NCI-H460 (cell line): ENCODE measurements around the gene LCNL1. TPM values are rescaled to one million over a fixed set of nuclear protein-coding genes. Genes with fewer than 3 reads are reported as not detected.

Experiments
- DNase-seq: peaks from one replicate; pipeline ENCODE4 v3.0.0-alpha.2; 2016; ENCODE audit warnings: low read depth; ENCODE audit errors: extremely low read depth
- polyA plus RNA-seq: library from polyadenylated mRNA; depleted of rRNA; stranded (reverse); fragments of >200 nt; gene quantifications from 2 replicates; pipeline ENCODE4 v1.2.3, GENCODE V29; 2014; cell fraction: nucleus; rRNA removed
- total RNA-seq: library from RNA; depleted of rRNA; stranded (reverse); fragments of >200 nt; shearing (Covaris generic); gene quantifications from 2 replicates; pipeline ENCODE4 v1.2.3, GENCODE V29; 2014; rRNA removed

The LCNL1 gene
- not detected in 2 replicates for total RNA-seq
- not detected in 2 replicates for polyA plus RNA-seq

- DNase-seq, result no peak
Observed at GRCh38 chr9:136982232-136983051, at the start of gene LCNL1. Gene LCNL1 (plus strand): TSS chr9:136982993. CDS start chr9:136983587, 594 bp downstream.

DNA sequence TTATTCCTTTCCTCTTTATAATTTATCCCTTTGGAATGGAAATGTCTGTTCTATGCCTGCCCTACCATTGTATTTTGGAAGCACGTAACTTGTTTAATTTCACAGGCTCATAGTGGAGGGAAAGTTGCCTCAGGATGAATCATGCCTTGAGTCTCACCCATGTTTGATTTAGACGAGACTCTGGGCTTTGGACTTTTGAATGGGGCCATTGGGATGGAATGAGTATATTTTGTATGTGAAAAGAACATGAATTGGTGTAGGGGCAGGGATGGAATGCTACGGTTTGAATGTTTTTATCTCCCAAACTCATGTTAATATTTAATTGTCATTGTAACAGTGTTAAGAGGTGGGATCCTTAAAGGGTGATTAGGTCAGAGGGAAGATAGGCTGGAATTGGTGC, 48.5 kb upstream of the LCNL1 start:
- no peak for DNase-seq

- DNase-seq, result no peak
Observed at GRCh38 chr9:136935651-136936050, 47.1 kb upstream of the LCNL1 start.

GRCh38 chr9:136936645-136937170, 46.1 kb upstream of the LCNL1 start:
- no peak for DNase-seq

DNA sequence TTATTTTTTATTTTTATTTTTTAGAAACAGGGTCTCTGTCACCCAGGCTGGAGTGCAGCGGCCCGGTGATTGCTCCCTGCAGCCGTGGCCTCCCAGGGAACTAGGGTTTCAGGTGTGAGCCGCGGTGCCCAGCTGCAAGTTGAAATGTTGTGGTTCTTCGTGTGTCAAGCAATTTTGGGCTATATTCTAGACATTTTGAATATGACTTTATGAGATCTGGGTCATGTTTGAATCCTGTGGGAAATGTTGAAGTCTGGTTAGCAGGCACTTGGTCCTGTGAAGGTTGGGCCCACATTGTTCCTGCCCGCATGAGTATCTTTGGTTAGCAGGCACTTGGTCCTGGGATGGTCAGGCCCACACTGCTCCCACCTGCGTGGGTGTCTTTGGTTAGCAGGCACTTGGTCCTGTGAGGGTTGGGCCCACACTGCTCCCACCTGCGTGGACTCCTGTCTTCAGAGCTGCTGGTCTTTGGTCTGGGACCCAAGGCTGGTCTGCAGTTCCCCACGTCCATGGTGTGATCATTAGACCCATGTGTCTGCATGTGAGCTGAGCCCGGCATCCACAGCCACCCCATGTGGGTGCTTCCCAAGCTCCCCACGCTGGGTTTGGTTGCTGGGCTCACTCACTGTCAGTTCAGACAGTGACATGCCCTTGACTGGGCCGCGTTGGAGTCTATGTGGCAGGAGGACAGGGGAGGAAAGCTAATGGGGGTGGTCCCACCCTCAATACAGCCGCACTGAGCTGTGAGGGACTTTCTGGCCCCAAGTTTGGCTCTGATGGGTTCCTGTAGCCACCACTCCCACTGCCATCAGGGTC, 45.4 kb upstream of the LCNL1 start:
- DNase-seq, result no peak

DNA sequence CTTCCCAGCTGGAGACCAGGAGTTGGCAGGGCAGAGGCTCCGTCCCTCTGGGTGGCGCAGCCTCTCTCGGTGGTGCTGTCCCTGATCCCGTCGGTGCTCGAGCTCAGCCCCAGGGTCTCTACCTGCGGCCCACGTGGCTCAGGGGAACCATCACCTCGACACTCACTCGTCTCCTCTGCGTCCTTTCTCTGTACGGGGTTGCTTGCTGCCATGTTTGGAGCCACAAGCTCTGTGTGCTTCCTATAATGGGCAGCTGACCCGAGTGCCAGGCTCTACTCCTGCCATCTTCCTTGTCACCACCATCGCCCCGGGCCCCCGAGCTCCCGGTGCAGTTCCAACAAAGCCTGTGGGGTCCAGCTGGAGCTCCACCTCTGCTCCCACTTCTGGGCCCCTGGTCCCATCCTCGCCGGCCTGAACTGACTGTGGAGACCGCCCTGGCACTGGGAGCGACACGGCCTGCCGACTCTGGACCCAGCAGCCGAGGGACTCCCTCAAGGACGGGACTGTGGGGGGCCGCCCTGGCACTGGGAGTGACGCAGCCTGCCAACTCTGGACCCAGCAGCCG, 43.3 kb upstream of the LCNL1 start:
- DNase-seq, result no peak

DNA sequence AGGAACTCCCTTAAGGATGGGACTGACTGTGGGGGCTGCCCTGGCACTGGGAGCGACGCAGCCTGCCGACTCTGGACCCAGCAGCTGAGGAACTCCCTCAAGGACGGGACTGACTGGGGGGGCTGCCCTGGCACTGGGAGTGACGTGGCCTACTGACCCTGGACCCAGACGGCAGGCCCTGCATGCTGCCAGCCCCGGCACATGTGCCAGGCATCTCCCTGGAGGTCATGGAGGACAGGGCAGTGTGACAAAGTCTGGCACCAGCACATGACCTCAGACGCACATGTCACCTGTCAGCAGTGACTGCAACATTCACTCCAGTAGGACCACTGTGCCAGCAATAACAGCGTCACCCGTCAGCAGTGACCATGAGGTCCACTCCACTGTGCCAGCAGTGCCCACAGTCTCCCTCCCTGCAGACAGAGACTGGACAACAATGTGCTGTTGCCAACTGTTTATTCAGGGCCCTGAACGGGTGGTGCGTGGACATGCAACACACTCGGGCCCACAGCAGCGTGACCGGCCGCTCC, 42.7 kb upstream of the LCNL1 start:
- DNase-seq, result no peak

DNA sequence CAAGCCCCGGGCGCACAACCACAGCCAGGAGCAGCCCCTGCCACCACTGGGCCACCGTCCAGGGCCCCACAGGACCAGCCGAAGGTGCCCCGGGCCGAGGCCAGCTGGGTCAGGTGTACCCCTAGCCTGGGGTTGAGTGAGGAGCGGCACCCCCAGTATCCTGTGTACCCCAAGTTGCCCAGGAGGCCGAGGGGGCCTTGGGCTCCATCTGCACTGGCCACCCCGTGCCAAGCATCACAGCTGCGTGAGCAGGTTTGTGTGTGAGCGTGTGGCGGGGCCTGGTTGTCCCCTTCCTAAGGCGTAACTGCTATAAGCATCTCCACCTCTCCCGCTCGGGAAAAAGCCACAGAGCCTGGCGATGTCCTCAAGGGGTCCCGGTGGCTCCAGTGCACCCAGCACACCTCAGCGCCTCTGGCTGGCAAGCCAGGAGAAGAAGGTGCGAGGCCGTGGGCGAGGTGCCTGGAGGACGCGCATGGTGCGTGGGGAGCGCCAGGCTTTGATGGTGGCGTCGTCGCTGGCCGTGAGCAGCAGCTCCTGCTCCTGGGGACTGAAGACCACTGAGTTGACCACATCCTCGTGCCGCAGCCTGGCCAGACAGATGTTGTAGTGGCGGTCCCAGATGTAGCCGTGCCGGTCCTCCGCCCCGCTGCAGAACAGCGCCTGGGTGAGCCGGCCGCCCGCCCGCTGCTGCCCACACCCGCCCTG, 42.1 kb upstream of the LCNL1 start:
- DNase-seq, result no peak

DNA sequence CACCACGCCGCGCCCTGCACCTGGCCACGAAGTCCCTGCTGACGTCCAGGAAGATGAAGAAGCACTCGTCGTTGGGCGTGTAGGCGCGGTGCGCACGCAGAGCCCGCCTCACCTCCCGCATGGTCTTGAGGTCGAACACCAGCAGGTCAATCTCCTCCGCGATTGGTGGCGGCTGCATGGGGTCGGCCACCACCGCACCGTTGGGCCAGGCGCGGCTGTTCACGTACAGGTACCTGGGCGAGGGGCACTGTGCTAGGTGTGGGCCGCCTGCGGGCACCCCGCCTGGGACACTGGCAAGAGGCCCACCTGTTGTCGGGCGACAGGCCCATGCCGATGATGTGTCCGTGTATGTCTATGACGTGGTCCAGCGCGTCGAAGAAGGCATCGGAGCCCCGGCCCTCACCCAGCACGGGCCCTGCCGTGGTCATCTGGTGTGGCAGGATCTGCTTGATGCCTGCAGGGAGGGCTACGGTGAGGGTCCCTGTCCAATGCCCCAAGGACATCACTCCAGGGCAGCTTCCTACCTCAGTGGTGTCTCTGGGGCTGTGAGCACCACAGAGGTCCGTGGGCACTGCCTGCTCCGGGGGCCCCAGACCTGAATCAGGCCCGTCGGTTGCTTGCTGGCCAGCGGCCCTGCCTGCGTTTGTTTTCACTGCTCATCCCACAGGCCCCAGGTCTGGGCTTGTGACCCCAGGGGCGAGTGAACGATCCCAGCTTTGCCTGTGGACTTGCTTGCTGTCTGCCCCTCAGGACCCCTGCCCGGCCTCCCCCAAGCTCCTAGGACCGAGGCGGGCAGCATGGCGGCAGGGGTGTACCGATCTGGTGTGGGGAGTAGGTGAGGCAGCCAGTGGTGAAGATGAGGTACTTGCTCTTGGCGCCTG, 41.3 kb upstream of the LCNL1 start:
- no peak for DNase-seq

DNA sequence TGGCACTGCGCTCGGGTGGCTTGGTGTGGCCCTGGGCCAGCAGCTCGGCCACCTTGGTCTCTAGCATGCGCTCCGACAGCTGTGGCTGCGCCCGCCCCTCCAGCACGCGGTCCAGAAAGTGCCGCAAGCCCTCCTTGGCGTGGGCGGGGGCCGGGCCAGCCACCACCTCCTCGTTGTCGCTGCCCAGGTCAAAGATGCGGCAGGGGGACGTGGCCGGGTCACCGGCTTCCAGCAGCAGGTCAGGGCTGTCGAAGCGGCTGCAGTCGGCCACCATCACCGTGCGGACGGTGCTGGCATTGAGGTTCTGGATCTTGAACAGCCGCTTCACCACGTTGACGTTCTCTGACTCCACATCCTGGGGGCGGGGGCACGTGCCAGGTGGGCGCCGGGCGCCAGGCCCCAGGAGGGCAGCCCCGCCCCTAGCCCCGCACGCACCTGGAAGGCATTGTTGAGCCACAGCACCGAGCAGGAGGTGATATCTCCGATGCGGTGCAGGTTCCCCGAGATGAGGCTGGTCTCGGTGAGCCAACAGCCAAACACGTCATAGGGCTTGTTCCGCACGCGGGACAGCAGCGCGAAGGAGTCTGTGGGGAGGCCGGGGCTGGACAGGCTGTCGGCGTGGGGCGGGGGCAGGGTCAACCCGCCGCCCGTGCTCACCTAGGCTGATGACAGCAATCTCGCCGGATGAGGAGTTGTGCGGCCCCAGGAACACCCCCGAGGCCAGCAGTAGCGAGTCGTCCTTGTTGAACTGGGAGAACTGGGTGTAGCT, 40.5 kb upstream of the LCNL1 start:
- DNase-seq, result no peak

DNA sequence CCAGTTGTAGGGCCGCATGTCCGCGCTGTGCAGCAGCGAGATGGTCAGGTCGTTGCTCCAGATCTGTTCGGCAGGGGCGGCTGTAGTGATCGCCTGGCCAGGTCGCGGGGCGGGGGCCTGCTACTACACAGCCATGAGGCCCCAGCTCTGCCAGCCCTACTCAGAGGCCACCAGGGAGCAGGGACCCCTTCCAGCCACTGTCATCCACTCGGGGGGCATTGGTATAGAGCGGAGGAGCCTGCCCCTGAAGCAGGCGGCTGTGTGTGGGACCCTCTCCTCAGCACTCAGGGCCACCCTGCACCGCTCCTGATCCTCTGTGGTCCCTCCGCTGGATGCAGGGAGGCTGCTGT, 39.9 kb upstream of the LCNL1 start:
- DNase-seq, result no peak

DNA sequence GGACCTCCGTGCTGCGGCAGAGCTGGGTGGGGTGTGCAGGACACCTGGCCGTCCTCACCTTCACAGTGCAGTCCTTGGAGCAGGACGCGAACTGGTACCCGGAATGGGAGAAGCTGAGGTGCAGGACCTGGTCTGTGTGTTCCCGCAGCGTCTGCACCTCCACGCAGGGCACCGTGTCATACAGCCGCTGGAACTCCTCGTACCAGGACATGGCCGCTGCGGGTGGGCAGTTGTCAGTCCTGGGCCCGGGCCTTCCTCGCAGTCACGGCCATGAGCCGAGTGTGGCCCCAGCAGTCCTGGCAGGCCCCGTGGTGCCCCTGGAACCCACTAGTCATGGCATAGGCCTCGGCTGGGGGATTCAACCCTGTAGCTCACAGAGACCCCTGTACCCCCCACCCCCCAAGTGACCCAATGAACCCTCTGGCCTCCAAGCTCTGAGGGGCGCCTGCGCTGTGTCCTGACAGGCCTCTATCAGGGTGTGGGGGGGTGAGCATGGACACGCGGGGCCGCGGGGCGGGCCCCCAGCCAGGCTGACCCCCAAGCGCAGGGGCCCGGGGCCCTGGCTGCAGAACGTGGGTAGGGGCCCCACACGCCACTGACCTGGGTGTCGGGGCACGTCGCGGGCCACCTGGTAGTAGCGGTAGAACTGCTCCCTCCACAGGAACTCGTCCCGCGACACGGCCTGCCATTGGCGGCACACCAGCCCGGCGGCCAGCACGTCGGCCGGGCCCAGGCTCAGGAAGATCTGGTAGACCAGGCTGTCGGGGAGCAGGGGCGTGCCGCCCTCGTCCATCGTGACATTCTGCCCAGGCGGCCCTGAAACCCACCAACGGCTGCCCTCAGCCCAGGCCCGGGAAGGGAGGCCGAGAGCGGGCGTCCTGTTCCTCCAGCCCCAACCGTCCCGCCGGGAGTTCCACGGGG, 39.2 kb upstream of the LCNL1 start:
- no peak for DNase-seq

- DNase-seq, result peak; percentile 27
Observed at GRCh38 chr9:136944212-136944518, 38.6 kb upstream of the LCNL1 start.

GRCh38 chr9:136944519-136945332, 38.1 kb upstream of the LCNL1 start, which contains the start of the genes C8G and FBXW5:
Gene C8G (plus strand): TSS chr9:136945243. CDS start chr9:136945321, 78 bp downstream.
Gene FBXW5 (minus strand): TSS chr9:136944738. CDS start chr9:136944083, 655 bp downstream.
- peak; percentile 94 for DNase-seq

- DNase-seq, result no peak
Observed at GRCh38 chr9:136945333-136946227, 37.2 kb upstream of the LCNL1 start.
